ENCODE data around the gene KIAA0825.

KIAA0825 gene

DNA sequence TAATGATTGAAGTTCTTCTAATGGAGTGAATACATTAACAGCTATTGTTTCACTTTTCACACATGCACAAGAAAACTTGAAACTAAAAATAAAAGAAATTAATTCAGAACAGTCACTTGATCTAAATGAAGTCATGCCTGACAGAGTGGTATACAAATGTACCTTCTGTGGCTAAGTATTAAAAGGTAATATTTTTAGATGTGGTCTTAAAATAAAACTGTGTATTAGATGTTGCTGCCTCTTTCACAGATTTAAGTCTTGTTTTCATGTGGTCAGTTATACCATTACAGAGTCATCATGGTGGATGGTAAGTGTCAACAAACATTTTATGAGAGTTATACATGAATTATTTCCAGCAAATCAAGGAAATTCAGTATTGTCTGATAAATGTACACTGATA is 47.0 kb downstream of the KIAA0825 start:
- TF ChIP-seq SUZ12 (IDR thresholded peaks at IDR 0.05; ENCODE audit: extremely low read depth, insufficient read depth, insufficient read length) (no peak), YY1 (IDR thresholded peaks at IDR 0.05; ENCODE audit: insufficient read depth, insufficient read length) (no peak), ZNF274 (IDR thresholded peaks at IDR 0.05; ENCODE audit: low read depth, low read length) (no peak)
- H3K9me3 ChIP-seq (ENCODE audit: insufficient read depth, low read length) = no peaks in the 10 kb centered on the region

GRCh38 chr5:94564812-94565211 is 53.6 kb downstream of the KIAA0825 start:
- Histone ChIP-seq H3K36me3 (ENCODE audit: insufficient read depth, insufficient read length, low read length) (no peaks in the 10 kb centered on the region), H3K9me3 (ENCODE audit: insufficient read depth, low read length) (no peaks in the 10 kb centered on the region), H3K9ac (ENCODE audit: insufficient read length, low read depth) (no peak overlapping the region), H3K4me1 (ENCODE audit: insufficient read depth, insufficient read length) (no peaks in the 10 kb centered on the region), H3K4me3 (ENCODE audit: insufficient read length, low read depth) (no peak overlapping the region), H3K27me3 (ENCODE audit: insufficient read depth, insufficient read length) (no peaks in the 10 kb centered on the region)
- TF ChIP-seq YY1 (IDR thresholded peaks at IDR 0.05; ENCODE audit: insufficient read depth, insufficient read length) (no peak), ZNF274 (IDR thresholded peaks at IDR 0.05; ENCODE audit: low read depth, low read length) (no peak), SUZ12 (IDR thresholded peaks at IDR 0.05; ENCODE audit: extremely low read depth, insufficient read depth, insufficient read length) (no peak)
- no peak for DNase-seq (ENCODE audit: low read depth, low spot score)

More for the DNA sequence above, 47.0 kb downstream of the KIAA0825 start:
- H3K9ac ChIP-seq (ENCODE audit: insufficient read length, low read depth) = no peak overlapping the region
- no peak overlapping the region for H3K4me3 ChIP-seq (ENCODE audit: insufficient read length, low read depth)
- no peaks in the 10 kb centered on the region for H3K27me3 ChIP-seq (ENCODE audit: insufficient read depth, insufficient read length)
- DNase-seq (ENCODE audit: low read depth, low spot score) = no peak
- H3K36me3 ChIP-seq (ENCODE audit: insufficient read depth, insufficient read length, low read length) = no peaks in the 10 kb centered on the region
- H3K4me1 ChIP-seq (ENCODE audit: insufficient read depth, insufficient read length) = no peaks in the 10 kb centered on the region

GRCh38 chr5:94562327-94562971 is 56.0 kb downstream of the KIAA0825 start:
- Histone ChIP-seq H3K9ac (ENCODE audit: insufficient read length, low read depth) (no peak overlapping the region), H3K4me3 (ENCODE audit: insufficient read length, low read depth) (no peak overlapping the region), H3K36me3 (ENCODE audit: insufficient read depth, insufficient read length, low read length) (no peaks in the 10 kb centered on the region), H3K27me3 (ENCODE audit: insufficient read depth, insufficient read length) (no peaks in the 10 kb centered on the region), H3K9me3 (ENCODE audit: insufficient read depth, low read length) (no peaks in the 10 kb centered on the region), H3K4me1 (ENCODE audit: insufficient read depth, insufficient read length) (no peaks in the 10 kb centered on the region)
- no peak for DNase-seq (ENCODE audit: low read depth, low spot score)
- TF ChIP-seq YY1 (IDR thresholded peaks at IDR 0.05; ENCODE audit: insufficient read depth, insufficient read length) (no peak), SUZ12 (IDR thresholded peaks at IDR 0.05; ENCODE audit: extremely low read depth, insufficient read depth, insufficient read length) (no peak), ZNF274 (IDR thresholded peaks at IDR 0.05; ENCODE audit: low read depth, low read length) (no peak)

DNA sequence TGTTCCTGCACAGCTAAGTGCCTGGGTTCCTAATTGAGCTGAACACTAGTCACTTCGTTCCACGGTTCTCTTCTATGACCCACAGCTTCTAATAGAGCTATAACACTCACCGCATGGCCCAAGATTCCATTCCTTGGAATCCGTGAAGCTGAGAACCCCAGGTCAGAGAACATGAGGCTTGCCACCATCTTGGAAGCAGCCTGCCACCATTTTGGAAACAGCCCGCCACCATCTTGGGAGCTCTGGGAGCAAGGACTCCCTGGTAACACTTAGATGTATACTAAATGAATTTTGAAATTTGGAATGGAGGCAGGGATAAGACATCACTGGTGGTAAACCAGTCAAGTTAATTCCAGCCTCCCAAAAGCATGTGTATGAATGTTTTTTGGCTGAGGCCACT is 60.4 kb downstream of the KIAA0825 start:
- H3K9me3 ChIP-seq (ENCODE audit: insufficient read depth, low read length) = no peaks in the 10 kb centered on the region
- no peaks in the 10 kb centered on the region for H3K27me3 ChIP-seq (ENCODE audit: insufficient read depth, insufficient read length)
- H3K4me1 ChIP-seq (ENCODE audit: insufficient read depth, insufficient read length) = no peaks in the 10 kb centered on the region
- no peaks in the 10 kb centered on the region for H3K36me3 ChIP-seq (ENCODE audit: insufficient read depth, insufficient read length, low read length)
- H3K4me3 ChIP-seq (ENCODE audit: insufficient read length, low read depth) = no peak overlapping the region
- no peak for TF ChIP-seq SUZ12 (IDR thresholded peaks at IDR 0.05; ENCODE audit: extremely low read depth, insufficient read depth, insufficient read length)
- TF ChIP-seq ZNF274 (IDR thresholded peaks at IDR 0.05; ENCODE audit: low read depth, low read length) = no peak
- no peak for TF ChIP-seq YY1 (IDR thresholded peaks at IDR 0.05; ENCODE audit: insufficient read depth, insufficient read length)
- DNase-seq (ENCODE audit: low read depth, low spot score) = no peak
- H3K9ac ChIP-seq (ENCODE audit: insufficient read length, low read depth) = no peak overlapping the region

GRCh38 chr5:94551858-94552257 is 66.5 kb downstream of the KIAA0825 start:
- Histone ChIP-seq H3K36me3 (ENCODE audit: insufficient read depth, insufficient read length, low read length) (no peaks in the 10 kb centered on the region), H3K9ac (ENCODE audit: insufficient read length, low read depth) (no peak overlapping the region), H3K4me1 (ENCODE audit: insufficient read depth, insufficient read length) (no peaks in the 10 kb centered on the region), H3K4me3 (ENCODE audit: insufficient read length, low read depth) (no peak overlapping the region), H3K9me3 (ENCODE audit: insufficient read depth, low read length) (no peaks in the 10 kb centered on the region), H3K27me3 (ENCODE audit: insufficient read depth, insufficient read length) (no peaks in the 10 kb centered on the region)
- TF ChIP-seq YY1 (IDR thresholded peaks at IDR 0.05; ENCODE audit: insufficient read depth, insufficient read length) (no peak), SUZ12 (IDR thresholded peaks at IDR 0.05; ENCODE audit: extremely low read depth, insufficient read depth, insufficient read length) (no peak), ZNF274 (IDR thresholded peaks at IDR 0.05; ENCODE audit: low read depth, low read length) (no peak)
- DNase-seq (ENCODE audit: low read depth, low spot score) = no peak

- Histone ChIP-seq H3K4me1 (ENCODE audit: insufficient read depth, insufficient read length) (no peaks in the 10 kb centered on the region), H3K36me3 (ENCODE audit: insufficient read depth, insufficient read length, low read length) (no peaks in the 10 kb centered on the region), H3K4me3 (ENCODE audit: insufficient read length, low read depth) (no peak overlapping the region), H3K9ac (ENCODE audit: insufficient read length, low read depth) (no peak overlapping the region), H3K9me3 (ENCODE audit: insufficient read depth, low read length) (peaks cover 14% of the 10 kb centered on the region), H3K27me3 (ENCODE audit: insufficient read depth, insufficient read length) (no peaks in the 10 kb centered on the region)
- TF ChIP-seq YY1 (IDR thresholded peaks at IDR 0.05; ENCODE audit: insufficient read depth, insufficient read length) (no peak), SUZ12 (IDR thresholded peaks at IDR 0.05; ENCODE audit: extremely low read depth, insufficient read depth, insufficient read length) (no peak), ZNF274 (IDR thresholded peaks at IDR 0.05; ENCODE audit: low read depth, low read length) (no peak)
- no peak for DNase-seq (ENCODE audit: low read depth, low spot score)
Observed at GRCh38 chr5:94545870-94546625, 72.4 kb downstream of the KIAA0825 start.

GRCh38 chr5:94544875-94545547 is 73.4 kb downstream of the KIAA0825 start:
- H3K36me3 ChIP-seq (ENCODE audit: insufficient read depth, insufficient read length, low read length) = no peaks in the 10 kb centered on the region
- no peak overlapping the region for H3K9ac ChIP-seq (ENCODE audit: insufficient read length, low read depth)
- no peak for TF ChIP-seq SUZ12 (IDR thresholded peaks at IDR 0.05; ENCODE audit: extremely low read depth, insufficient read depth, insufficient read length)
- no peak for TF ChIP-seq YY1 (IDR thresholded peaks at IDR 0.05; ENCODE audit: insufficient read depth, insufficient read length)
- DNase-seq (ENCODE audit: low read depth, low spot score) = no peak
- peaks cover 24% of the 10 kb centered on the region for H3K9me3 ChIP-seq (ENCODE audit: insufficient read depth, low read length)
- H3K4me3 ChIP-seq (ENCODE audit: insufficient read length, low read depth) = no peak overlapping the region
- H3K27me3 ChIP-seq (ENCODE audit: insufficient read depth, insufficient read length) = no peaks in the 10 kb centered on the region
- no peaks in the 10 kb centered on the region for H3K4me1 ChIP-seq (ENCODE audit: insufficient read depth, insufficient read length)
